ENCODE results near the gene CCDC141. TPM values are rescaled to one million over a fixed set of nuclear protein-coding genes. Genes with fewer than 3 reads are reported as not detected.

CCDC141 gene
- polyA plus RNA-seq, 1 donor from 2014 or later, result 0.27 TPM

GRCh38 chr2:178943745-178944144 lies 106.2 kb downstream of the CCDC141 start:
- Histone ChIP-seq H3K4me3 (ENCODE audit: low read length) (no peak overlapping the region), H3K27me3 (ENCODE audit: insufficient read depth, low read depth, low read length) (no peaks in the 10 kb centered on the region), H3K4me2 (ENCODE audit: low read length) (no peak overlapping the region), H3K9me2 (ENCODE audit: insufficient read depth, low read length) (no peaks in the 10 kb centered on the region), H3K36me3 (ENCODE audit: insufficient read depth, low read length) (no peaks in the 10 kb centered on the region), H3K27ac (ENCODE audit: low read length) (no peak overlapping the region), H4K20me1 (ENCODE audit: insufficient read depth) (no peaks in the 10 kb centered on the region), H3K9ac (ENCODE audit: low read length) (no peak overlapping the region), H2AFZ (ENCODE audit: low read depth, low read length) (no peak overlapping the region), H3K79me2 (replicated peaks; ENCODE audit: insufficient read depth, low read length) (no peaks in the 10 kb centered on the region), H3K9me3 (ENCODE audit: low read length) (no peaks in the 10 kb centered on the region), H3F3A (ENCODE audit: insufficient read depth, low read length, poor library complexity, severe bottlenecking) (no peaks in the 10 kb centered on the region)
- no peak for TF ChIP-seq SMC3 (conservative IDR thresholded peaks at IDR 0.05; ENCODE audit: poor library complexity)
- no peak for TF ChIP-seq EZH2 (IDR thresholded peaks at IDR 0.05; ENCODE audit: borderline replicate concordance, insufficient read depth, low read length, poor library complexity, severe bottlenecking)
- TF ChIP-seq RAD21 (conservative IDR thresholded peaks at IDR 0.05), result no peak
- no peak for TF ChIP-seq POLR2AphosphoS5 (IDR thresholded peaks at IDR 0.05)
- TF ChIP-seq REST (IDR thresholded peaks at IDR 0.05; ENCODE audit: borderline replicate concordance), result no peak
- TF ChIP-seq TAF1 (IDR thresholded peaks at IDR 0.05; ENCODE audit: low read depth), result no peak
- TF ChIP-seq CTCF (IDR thresholded peaks at IDR 0.05; ENCODE audit: poor library complexity, severe bottlenecking), result no peak
- no peak for TF ChIP-seq MXI1 (conservative IDR thresholded peaks at IDR 0.05; ENCODE audit: poor library complexity, severe bottlenecking)
- no peak for TF ChIP-seq EP300 (conservative IDR thresholded peaks at IDR 0.05; ENCODE audit: poor library complexity, severe bottlenecking)

- Histone ChIP-seq H3K79me2 (replicated peaks; ENCODE audit: insufficient read depth, low read length) (no peaks in the 10 kb centered on the region), H2AFZ (ENCODE audit: low read depth, low read length) (no peak overlapping the region), H3K4me2 (ENCODE audit: low read length) (no peak overlapping the region), H3K27ac (ENCODE audit: low read length) (no peak overlapping the region), H3K27me3 (ENCODE audit: insufficient read depth, low read depth, low read length) (no peaks in the 10 kb centered on the region), H3K36me3 (ENCODE audit: insufficient read depth, low read length) (no peaks in the 10 kb centered on the region), H3K9ac (ENCODE audit: low read length) (no peak overlapping the region), H3F3A (ENCODE audit: insufficient read depth, low read length, poor library complexity, severe bottlenecking) (no peaks in the 10 kb centered on the region), H3K9me2 (ENCODE audit: insufficient read depth, low read length) (no peaks in the 10 kb centered on the region), H3K4me3 (ENCODE audit: low read length) (no peak overlapping the region), H4K20me1 (ENCODE audit: insufficient read depth) (no peaks in the 10 kb centered on the region), H3K9me3 (ENCODE audit: low read length) (no peaks in the 10 kb centered on the region)
- TF ChIP-seq EP300 (conservative IDR thresholded peaks at IDR 0.05; ENCODE audit: poor library complexity, severe bottlenecking) (no peak), RAD21 (conservative IDR thresholded peaks at IDR 0.05) (no peak), POLR2AphosphoS5 (IDR thresholded peaks at IDR 0.05) (no peak), CTCF (IDR thresholded peaks at IDR 0.05; ENCODE audit: poor library complexity, severe bottlenecking) (no peak), REST (IDR thresholded peaks at IDR 0.05; ENCODE audit: borderline replicate concordance) (no peak), MXI1 (conservative IDR thresholded peaks at IDR 0.05; ENCODE audit: poor library complexity, severe bottlenecking) (no peak), TAF1 (IDR thresholded peaks at IDR 0.05; ENCODE audit: low read depth) (no peak), EZH2 (IDR thresholded peaks at IDR 0.05; ENCODE audit: borderline replicate concordance, insufficient read depth, low read length, poor library complexity, severe bottlenecking) (no peak), SMC3 (conservative IDR thresholded peaks at IDR 0.05; ENCODE audit: poor library complexity) (no peak)
These were observed 115.4 kb downstream of the CCDC141 start for GRCh38 chr2:178934571-178934970.

Measured in neural cell (in vitro differentiated cells).